ENCODE results near the gene BMPR2.

GRCh38 chr2:202564226-202564625 lies 188.1 kb downstream of the BMPR2 start:
- TF ChIP-seq CTCF (IDR thresholded peaks at IDR 0.05): no peak
- TF ChIP-seq EZH2 (IDR thresholded peaks at IDR 0.05; ENCODE audit: borderline replicate concordance, insufficient read depth, low read depth, low read length, poor library complexity, severe bottlenecking): no peak
